Lower lobe of right lung (tissue), 2 donors: ENCODE results near the gene ZIC3. TPM values are rescaled to one million over a fixed set of nuclear protein-coding genes. Genes with fewer than 3 reads are reported as not detected.
A peak's percentile ranks its signal among the peaks of the same experiment; 100 is the strongest.

ENCODE experiments used
- ATAC-seq, 2 donors: fragments of 200-7000 bp; cut with Tn5 transposase; one replicate each; pipeline ENCODE4 v1.9.1; 2020 to 2022; ENCODE audit warnings: mild to moderate bottlenecking in 2 of 2, moderate library complexity in 2 of 2
- DNase-seq: peaks from one replicate; pipeline ENCODE4 v3.0.0-alpha.2; 2020
- H3K27ac ChIP-seq: fragments of 200-600 bp; one replicate; pipeline ENCODE4 v1.8.0; 2022
- H3K27me3 ChIP-seq: fragments of 200-600 bp; one replicate; pipeline ENCODE4 v1.8.0; 2022; ENCODE audit warnings: low read depth
- H3K36me3 ChIP-seq: fragments of 200-600 bp; one replicate; pipeline ENCODE4 v1.8.0; 2022; ENCODE audit warnings: mild to moderate bottlenecking
- H3K4me1 ChIP-seq: fragments of 200-600 bp; one replicate; pipeline ENCODE4 v1.8.0; 2022
- H3K4me3 ChIP-seq: fragments of 200-600 bp; one replicate; pipeline ENCODE4 v1.8.0; 2022; ENCODE audit warnings: mild to moderate bottlenecking
- H3K9me3 ChIP-seq: fragments of 200-600 bp; one replicate; pipeline ENCODE4 v1.8.0; 2022
- intact Hi-C: fragments of 100-400 bp; cut with DNase I; formaldehyde crosslinking; loops from one replicate; pipeline ENCODE4 v1.11.0; 2022
- long read RNA-seq: library from polyadenylated mRNA; unstranded; transcript quantifications from one replicate; pipeline ENCODE4 v2.0.0, GENCODE V29; 2021
- total RNA-seq: library from RNA; stranded (reverse); fragmentation: NEBNext Ultra II Directional; extraction: Animal tissue kit (Norgen Biotek cat#: 25700); gene quantifications from one replicate; pipeline ENCODE4 v1.2.1, GENCODE V29; 2021
- TF ChIP-seq, protein P1 (sequence below): fragments of 200-600 bp; IDR thresholded peaks from one replicate; pipeline ENCODE4 v1.8.0; 2022; ENCODE audit warnings: antibody characterized with exemption, mild to moderate bottlenecking
- donor health status: DM: no; HTN: yes; CAD: no; lungs with severe emphysema.

The ZIC3 gene
- total RNA-seq = not detected
- long read RNA-seq = 0 reads

DNA sequence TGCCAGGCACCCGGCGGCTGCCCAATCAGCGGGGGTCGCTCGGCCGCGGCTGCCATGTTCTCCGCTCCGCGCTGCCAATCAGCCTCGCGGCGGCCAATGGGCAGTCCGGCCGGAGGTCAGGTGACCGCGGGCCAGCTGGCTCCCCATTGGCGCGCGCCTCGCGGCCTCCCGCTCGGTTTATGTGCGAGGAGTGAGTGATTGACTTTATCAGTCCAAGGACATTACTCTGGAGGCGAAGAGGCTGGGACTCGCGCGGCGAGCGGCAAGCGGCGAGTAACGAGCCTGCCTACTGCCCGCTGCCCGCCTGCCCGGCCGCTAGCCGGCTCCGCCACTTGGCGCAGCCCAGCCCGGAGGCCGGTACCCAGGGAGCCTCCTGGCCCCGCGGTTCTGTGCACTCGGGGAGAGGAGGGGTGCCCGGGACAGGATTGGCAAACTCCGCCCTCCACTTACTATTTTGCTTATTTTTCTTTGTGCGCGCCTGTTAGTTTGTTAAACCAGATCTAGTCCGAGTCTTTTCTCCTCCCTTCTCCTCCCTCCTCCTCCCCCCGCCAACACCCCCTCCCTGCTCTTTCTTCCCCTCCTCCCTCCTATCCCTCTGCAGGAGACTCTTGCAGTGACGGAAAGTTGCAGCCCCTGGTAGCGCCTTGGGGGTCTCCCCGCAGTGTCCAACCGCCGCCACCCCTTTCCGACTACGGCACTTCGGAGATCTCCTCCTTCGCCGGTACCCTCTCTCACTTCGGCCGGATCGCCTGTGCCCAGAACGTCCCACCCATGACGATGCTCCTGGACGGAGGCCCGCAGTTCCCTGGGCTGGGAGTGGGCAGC is at the start of gene ZIC3:
Gene ZIC3 (plus strand): TSS at position 207 of the 825 bp plus-strand sequence. CDS start 565 bp downstream, at position 772.
- Histone ChIP-seq H3K27me3 (peaks cover 55% of the 10 kb centered on the region), H3K9me3 (no peaks in the 10 kb centered on the region), H3K4me1 (peaks cover 9% of the 10 kb centered on the region), H3K36me3 (no peaks in the 10 kb centered on the region), H3K27ac (no peak within 1 kb of the TSS), H3K4me3 (peak within 1 kb of the TSS; percentile 55)
- intact Hi-C loops = no loop called here
- peak; percentile 67 for DNase-seq
- TF ChIP-seq, protein P1, sequence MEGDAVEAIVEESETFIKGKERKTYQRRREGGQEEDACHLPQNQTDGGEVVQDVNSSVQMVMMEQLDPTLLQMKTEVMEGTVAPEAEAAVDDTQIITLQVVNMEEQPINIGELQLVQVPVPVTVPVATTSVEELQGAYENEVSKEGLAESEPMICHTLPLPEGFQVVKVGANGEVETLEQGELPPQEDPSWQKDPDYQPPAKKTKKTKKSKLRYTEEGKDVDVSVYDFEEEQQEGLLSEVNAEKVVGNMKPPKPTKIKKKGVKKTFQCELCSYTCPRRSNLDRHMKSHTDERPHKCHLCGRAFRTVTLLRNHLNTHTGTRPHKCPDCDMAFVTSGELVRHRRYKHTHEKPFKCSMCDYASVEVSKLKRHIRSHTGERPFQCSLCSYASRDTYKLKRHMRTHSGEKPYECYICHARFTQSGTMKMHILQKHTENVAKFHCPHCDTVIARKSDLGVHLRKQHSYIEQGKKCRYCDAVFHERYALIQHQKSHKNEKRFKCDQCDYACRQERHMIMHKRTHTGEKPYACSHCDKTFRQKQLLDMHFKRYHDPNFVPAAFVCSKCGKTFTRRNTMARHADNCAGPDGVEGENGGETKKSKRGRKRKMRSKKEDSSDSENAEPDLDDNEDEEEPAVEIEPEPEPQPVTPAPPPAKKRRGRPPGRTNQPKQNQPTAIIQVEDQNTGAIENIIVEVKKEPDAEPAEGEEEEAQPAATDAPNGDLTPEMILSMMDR = no peak
- peak; percentile 90 to 93 for ATAC-seq

DNA sequence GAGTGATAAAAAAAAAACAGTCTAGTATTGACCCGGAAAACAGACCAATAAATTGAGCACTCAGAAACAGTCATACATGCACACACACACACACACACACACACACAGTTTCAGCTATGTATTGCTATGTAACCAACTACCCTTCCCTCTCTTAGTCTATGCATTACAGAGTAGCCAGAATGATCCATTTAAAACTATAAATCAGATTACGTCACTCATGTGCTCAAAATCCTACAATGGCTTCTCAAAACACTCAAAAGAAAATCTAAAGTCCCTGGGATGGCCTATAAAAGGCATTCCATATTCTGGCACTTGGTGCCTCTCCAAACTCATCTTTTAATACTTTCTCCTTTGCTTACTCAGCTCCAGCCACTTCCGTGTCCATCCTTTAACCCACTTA is 46.5 kb upstream of the ZIC3 start:
- ATAC-seq (no peak), DNase-seq (no peak)
- Histone ChIP-seq H3K36me3 (no peaks in the 10 kb centered on the region), H3K4me1 (no peaks in the 10 kb centered on the region), H3K4me3 (no peak overlapping the region), H3K27ac (no peak overlapping the region), H3K27me3 (no peaks in the 10 kb centered on the region), H3K9me3 (no peaks in the 10 kb centered on the region)
- TF ChIP-seq, protein P1 = no peak
- intact Hi-C loops = no loop called here

DNA sequence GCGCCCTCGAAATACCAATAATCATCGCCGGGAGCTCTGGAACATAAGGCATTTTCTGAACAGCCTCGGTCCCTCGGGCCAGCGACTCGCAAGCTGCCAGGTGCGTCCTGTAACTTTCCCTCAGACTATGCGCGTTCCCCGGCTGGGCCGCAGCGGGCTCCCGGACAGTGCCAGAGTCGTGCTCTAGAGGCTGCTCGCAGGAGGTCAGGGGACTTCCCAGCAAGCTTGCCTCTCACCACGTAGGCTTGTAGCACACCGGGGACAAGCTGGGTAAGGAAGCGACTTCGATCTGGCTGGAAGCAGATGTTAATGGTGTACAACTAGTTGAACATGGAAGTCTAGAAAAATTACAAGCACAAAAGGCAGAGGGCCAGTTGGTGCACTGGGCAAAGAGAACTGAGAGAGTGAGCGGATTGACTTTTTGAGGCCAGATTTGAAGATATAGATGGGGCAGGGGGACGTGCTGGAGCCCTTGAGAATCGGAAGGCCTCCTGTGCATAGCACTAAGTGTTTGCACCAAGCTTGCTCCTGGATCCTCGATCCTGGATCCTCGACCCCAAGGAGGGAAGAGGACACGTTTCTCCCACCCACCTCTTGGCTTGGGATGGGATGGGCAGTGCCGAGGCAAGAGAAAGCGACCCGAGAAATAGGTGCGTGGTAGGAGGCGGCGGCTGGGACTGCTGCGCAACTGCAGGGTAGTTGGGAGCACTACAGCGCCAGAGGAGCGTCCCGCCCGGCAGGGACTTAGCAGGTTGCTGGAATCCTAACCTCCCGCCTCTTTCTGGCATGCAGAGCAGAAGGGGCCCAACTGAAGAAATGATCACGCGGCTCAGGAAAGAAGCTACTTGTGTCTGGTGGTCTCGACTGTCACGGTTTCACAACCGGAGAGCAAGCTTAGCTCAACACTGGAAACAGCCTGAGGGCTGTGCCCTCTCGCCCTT is 19.9 kb upstream of the ZIC3 start:
- Histone ChIP-seq H3K36me3 (no peaks in the 10 kb centered on the region), H3K27me3 (peaks cover 52% of the 10 kb centered on the region), H3K4me1 (no peaks in the 10 kb centered on the region), H3K4me3 (no peak overlapping the region), H3K9me3 (no peaks in the 10 kb centered on the region), H3K27ac (no peak overlapping the region)
- ATAC-seq (no peak), DNase-seq (no peak)
- intact Hi-C loops = no loop called here
- TF ChIP-seq, protein P1 = no peak

DNA sequence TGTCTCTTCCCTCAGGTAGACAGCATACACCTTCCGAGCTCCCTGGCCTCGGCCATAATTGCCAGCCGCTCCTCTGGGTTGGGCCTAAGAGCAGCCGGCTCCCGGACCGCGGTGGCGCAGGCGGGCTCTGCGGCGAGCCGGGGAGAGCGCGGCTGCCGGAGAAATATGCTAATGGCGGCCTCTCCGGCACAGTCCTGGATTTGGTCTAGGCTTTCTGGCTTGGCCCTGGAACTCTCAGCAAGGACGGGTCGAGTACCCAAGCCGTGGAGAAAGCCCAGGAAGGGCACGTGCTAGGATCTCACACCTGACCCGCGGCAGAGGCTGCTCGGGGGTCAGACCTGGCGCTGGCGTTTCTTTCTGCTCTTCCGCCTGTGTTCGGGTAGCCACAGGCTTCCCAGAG is 18.6 kb upstream of the ZIC3 start:
- TF ChIP-seq, protein P1 = no peak
- Histone ChIP-seq H3K9me3 (no peaks in the 10 kb centered on the region), H3K27me3 (peaks cover 60% of the 10 kb centered on the region), H3K27ac (no peak overlapping the region), H3K4me1 (no peaks in the 10 kb centered on the region), H3K36me3 (no peaks in the 10 kb centered on the region), H3K4me3 (no peak overlapping the region)
- ATAC-seq (no peak), DNase-seq (no peak)
- intact Hi-C loops = no loop called here

DNA sequence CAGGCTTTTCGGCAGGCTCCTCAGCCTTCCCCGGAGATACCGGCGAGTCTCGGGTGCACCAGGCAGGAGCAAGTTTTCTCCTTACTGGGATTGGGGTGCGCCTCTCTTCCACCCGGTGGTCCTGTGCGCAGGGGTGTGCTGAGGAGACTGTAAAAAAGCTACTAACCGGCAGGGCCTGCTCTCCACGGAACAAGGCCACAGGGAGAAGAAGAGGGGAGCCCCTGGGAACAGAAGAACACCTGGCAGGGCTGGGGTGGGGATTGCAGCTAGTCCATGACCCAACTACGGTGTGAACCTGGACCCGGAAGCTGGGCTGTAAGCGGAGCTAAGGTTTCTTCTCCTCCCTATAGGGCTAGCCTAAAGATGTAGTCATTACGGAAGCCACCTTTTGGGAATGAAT is 17.7 kb upstream of the ZIC3 start:
- TF ChIP-seq, protein P1 = no peak
- intact Hi-C loops = no loop called here
- Histone ChIP-seq H3K36me3 (no peaks in the 10 kb centered on the region), H3K4me3 (no peak overlapping the region), H3K27ac (no peak overlapping the region), H3K9me3 (no peaks in the 10 kb centered on the region), H3K4me1 (no peaks in the 10 kb centered on the region), H3K27me3 (peaks cover 60% of the 10 kb centered on the region)
- no peak for ATAC-seq
- no peak for DNase-seq
